ENCODE data around the gene POU5F1. TPM values are rescaled to one million over a fixed set of nuclear protein-coding genes. Genes with fewer than 3 reads are reported as not detected.

The POU5F1 gene
- total RNA-seq, 1 donor from 2014 or later = not detected

DNA sequence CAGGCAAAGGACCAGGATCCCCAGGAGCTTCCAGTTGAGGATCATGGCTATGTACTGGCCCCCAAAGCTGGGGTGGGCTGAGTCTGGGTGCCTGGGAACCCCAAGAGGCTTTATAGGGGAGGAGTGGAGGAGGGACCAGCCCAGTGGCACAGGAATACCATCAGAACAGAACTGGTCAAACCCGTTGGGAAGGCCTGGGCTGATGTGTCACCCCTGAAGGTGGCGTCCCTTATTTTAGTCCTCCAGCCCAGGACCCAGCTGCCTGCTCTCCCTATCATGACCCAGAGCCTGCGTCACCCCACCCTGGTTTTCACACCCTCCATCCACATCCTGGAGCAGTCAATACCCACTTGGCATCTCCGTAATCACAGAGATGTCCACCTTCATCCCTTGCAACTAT is 31.5 kb downstream of the POU5F1 start, which contains the start of gene PSORS1C2:
PSORS1C2 (minus strand) TSS at position 85 of the 400 bp plus-strand sequence; CDS start at position 45, 40 bp downstream.
- DNase-seq = no peak

DNA sequence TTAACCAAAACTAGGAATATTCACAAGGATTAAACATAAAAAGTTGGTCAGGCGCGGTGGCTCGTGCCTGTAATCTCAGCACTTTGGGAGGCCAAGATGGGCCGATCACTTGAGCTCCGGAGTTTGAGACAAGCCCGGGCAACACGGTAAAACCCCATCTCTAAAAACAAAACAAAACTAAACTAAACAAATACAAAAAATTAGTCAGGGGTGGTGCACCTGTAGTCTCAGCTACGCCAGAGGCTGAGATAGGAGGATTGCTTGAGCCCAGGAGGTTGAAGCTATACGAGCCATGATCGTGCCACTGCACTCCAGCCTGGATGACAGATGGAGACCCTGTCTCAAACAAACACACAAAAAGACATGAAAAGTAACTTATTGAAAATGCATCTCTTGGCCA is 34.8 kb downstream of the POU5F1 start:
- no peak for DNase-seq

DNA sequence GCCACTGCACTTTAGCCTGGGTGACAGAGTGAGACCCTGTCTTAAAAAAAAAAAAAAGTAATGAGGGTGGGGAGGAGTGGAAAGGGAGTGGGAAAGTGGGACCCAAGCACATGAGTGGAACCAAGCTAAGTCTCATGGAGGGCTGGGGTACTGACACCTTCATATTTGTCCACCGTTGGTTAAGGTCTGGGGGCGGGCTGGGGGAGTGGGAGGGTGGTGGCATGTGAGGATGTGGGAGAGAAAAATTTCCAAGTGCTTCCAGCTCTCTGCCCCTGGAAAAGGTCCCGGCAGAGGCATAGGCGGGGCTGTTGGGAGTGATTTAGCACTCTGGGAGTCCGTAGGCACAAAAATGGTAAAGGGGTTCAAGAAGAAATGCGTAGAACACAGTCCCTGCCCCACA is 37.7 kb downstream of the POU5F1 start:
- DNase-seq = no peak

DNA sequence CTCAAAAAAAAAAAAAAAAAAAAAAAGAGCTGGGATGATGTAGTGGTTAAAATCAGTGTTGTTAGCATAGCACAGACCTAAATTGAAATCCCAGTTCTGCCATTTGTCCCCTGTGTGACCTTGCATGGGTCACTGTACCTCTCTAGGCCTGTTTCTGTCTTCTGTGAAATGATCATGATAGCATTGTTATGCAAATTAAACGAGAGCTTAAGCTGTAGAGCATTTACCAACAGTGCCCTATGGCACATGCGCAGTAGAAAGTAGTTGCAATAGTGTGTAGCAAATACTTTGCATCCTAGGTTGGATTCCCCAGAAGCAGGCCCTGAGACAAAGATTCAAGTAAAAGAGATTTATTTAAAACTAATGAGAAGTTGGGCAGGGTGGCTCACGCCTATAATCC is 38.9 kb downstream of the POU5F1 start:
- DNase-seq = no peak

DNA sequence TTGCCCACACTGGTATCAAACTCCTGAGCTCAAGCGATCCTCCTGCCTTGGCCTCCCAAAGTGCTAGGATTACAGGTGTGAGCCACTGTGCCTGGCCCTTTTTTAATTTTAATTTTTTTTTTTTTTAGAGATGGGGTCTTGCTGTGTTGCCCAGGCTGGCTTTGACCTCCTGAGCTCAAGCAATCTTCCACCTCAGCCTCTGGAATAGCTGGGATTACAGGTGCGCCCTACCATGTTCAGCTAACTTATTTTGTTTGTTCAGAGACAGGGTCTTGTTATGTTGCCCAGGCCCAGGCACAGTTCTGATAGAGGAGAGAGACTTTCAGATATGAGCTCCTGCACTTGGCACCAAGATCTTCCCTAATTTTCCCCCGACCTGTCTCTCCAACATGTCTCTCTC is 39.7 kb downstream of the POU5F1 start:
- no peak for DNase-seq

DNA sequence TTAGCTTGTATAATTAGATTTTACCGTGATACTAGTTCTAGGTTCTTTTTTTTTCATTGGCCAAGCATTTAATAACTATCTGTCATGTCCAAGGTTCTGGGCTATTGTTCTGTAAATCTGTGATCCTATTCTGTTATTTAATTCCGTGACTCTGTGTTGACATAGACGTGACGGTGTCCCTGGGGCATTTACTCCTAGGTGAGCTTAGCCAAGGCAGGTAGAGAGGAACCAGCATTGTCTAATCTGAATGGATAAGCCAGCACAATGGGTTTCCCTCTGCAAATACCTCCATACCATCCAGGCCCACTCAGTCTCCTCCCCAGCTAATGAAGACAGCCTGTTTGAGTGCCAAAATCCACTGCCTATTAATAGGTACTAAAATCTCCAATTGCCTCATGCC is 41.4 kb downstream of the POU5F1 start:
- DNase-seq = no peak

DNA sequence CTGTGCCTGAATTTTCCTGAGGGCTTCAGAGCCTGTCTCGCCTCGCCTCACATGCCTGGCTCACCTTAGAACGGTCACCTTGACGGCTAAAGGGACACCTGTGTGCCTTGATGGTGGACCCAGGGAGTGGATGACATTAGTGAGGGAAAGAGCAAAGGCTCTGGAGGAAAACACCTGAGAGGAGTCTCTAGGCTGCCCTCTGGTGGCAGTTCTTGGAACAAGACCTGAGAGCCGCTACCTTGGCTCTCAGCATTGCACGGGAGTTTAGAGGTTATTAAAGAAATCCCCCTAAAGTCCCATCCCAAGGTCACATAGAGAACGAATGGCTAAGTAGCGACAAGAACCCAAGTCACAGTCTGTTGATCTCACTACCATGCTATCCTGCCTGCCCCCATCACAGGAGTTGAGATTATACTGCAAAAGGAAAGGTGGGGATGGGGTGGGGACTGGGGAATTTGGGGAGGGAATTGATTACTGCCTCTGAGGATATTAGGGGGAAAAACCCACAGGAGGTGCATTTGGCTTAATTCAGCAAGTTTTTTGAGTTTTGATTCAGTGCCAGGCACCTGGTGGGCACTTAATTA is 42.3 kb downstream of the POU5F1 start:
- peak; percentile 8 for DNase-seq

DNA sequence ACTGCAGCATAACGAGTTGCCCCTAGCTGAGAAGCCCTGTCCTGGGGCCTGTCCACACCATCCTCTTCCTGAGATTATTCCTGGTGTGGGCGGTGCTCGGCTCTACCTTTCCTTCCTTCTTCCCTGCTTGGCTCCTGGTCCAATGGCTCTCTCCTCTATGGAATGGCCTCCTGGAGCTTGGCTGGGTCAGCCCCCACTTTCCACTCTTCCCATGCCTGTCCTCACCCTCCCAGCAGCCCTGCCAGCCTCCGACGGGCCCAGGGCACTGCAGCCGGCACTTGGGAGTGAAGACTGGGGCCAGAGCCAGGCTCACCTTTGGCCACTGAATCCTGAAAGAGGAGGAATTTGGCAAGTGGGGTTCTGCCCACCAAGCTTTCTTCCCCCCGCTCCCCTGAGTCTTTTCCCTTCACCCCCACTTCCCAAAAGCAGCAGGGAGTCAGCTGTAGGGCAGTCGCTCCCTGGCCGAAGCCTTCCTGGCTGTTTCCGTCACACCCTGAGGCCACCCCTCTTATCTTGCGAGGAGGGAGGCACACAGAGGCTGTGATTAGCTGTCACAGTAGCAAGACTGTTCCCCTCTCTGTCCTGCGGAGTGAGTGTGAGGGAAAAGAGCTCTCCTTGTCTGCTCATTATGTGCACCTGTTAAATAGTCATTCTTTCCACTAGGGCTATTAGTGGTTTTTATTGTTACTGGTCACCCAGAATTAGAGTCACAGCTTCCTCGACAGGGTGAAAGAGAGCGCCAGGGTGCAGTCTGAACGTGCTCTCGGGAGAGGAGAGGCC is 43.9 kb downstream of the POU5F1 start:
- no peak for DNase-seq

DNA sequence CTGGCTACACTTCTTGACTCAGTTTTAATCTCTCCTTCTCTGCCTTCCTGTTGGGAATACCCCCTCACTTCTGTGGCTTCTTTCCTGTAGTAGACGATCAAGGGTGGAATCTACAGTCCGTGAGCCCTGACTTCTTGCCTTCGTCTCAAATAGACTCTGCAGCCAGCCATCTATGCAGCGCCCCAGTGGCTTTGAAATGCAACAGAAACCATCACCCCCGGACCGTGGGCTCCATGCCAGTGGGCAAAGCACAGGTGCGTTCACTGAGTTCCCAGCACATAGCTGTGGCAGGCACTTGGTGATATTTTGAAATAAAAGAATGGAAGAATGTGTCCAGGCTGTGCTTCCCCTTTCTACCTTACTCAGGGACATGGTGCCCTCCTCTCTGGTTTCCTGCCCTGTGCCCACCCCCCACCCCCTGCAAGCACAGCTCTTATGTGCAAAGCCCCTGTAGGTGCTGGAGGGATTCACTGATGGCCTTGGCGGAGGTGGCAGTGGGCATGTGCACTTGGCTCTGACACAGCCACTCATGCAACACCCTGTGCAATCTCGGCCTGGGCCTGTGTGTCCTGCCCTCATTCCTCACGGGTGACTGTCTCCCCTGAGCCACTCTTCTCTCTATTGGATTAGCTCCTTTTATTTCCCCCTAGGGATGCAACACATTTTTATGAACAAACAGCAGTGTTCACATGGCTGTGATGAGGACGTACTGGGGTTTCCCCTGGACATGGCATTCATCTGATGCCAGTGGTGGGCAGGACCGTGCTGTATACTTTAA is 44.7 kb downstream of the POU5F1 start:
- DNase-seq = no peak

DNA sequence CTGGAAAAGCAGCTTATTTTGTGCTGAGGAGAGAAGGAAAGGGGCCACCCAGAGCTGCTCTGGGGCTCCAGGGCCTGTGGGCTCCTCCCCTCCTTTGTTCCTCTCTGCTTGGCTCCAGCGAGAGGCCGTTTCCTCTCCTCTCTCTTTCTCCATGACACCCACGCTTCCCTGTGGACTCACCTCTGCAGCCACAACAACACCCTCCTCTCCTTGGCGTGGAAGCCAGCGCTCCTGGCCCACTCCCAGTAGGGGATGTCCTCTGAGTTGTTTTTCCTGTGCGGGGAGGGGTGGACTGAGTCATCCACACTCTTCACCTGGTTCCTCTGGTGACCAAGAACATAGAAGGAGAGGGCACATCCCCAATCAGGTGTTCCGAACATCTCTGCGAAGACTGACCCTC is 45.3 kb downstream of the POU5F1 start:
- no peak for DNase-seq

DNA sequence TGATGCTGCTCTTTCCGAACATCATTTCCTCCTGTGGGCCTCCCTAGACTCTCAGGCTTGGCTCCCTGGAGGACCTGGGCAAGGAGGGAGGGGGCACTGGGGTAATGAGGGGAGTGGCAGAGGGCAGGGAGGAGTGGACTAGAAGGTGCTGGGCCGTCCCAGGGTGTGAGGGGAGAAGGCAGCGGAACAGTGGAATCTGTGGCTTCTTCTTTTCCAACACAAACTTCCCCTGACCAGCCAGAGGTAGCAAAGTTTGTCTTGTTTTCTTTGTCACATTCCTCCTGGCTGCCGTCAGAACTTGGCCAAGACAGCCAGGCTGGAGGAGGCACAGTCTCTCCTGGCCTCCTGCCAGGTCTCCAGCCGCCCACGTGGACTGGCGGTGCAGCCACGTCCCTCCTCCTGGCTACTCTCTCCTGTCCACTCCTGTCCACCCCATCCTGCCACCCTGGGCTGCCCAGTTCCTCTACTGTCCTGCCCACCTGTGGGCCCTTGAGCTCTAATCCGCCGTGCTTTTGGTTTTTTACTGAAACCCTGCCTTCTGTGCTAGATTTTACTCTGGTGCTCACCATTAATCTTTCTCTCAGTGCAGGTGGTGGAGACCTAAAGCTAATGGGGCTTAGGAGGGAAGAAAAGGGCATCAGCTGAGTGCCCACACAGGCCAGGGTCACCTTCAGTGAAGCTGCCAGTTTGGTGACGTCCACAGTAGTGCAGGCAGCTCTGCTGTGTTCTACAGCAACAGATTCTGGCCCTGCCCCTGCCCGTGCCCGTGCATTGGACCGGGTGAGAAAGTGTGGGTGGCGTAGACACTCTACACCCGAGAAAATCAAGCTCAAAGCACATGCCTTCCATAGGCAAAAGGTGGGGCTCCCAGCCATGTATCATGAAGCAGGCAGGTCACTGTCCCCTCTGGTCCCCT is 47.4 kb downstream of the POU5F1 start:
- no peak for DNase-seq

DNA sequence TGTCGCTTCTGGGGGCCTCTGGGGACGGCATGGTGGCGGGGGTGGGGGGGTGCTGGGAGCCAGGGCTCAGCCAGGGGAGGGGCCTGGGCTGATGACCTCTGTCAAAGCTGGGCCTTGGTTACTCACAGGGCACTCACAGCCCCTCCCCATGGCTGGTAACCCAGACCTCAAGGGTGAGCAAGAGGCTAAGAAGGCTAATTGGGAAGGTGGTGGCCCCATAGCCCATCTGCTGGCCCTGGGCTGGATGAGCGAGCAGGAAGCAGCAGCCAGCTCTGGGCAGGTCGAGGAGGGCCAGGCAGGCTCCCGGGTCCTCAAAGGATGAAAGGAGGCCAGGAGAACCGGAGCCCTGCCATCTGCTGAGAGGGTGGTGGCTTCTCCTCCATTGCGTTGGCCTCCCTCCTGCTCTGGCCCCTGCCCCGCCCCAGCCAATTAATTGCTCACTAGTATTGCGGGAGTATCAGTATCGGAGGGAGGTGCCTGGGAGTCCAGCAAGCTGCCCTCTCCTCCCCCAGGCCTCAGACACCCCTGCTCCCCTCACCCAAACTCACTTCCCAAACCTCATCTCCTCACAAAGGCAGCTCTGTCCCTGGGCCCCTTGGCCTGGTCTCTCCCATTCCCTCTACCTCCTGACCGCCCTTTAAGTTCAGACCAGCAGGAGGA is 49.2 kb downstream of the POU5F1 start:
- no peak for DNase-seq

DNA sequence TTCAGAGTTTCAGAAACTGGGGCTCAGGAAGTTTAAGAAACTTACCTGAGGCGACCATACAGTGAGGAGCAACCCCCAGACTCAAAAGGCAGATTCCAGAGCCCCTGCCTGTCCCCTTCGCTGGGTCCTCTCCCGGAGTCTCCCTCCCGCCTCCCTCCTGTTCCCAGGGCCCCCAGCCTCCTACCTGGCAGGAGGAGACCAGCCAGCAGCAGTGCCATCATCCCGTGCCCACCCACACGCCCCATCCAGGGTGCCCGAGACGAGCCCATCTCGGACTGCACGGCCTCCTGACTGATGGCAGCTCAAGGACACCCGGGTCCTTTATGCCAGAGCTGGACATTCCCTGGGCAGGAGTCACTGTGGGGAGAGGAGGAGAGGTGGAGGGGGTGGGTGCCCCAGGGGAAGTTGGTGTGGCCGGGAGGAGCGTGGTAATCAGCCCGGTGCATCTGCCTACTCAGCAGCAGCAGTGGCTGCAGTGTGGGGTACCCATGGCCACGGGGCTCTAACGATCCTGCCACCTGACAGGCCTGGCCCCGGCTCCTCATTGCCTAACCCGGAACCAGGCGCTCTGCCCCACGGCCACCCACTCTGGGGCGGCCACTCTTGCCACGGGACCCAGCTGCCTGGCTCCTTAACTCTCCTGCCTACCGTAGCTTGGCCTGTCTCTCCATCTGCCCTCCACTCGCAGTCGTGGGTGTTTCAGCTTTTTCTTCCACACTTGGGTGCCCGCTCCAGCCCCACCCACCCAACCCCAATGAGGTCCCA is 50.1 kb downstream of the POU5F1 start, which contains the start of gene CDSN:
CDSN (minus strand) TSS at position 296 of the 765 bp plus-strand sequence; CDS start at position 269, 27 bp downstream.
- no peak for DNase-seq

DNA sequence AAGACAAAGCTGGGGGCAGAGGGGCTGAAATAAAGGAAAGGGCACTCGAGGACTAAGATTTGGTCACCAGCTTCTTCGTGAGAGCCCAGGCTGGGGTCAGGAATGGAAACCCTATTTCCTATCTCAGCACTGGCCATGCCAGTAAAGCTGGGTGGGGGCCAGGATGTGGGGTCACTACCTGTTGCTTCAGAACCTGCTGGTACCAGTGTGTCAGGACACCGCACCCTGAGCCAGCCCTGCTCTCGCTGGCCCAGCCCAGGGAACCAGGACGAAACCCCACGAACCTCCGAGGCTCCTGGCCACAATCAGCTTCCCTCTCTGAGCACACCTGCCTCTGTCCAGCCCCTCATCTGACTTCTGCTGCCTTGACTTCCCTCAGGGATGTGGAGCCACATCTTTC is 52.3 kb downstream of the POU5F1 start:
- no peak for DNase-seq

DNA sequence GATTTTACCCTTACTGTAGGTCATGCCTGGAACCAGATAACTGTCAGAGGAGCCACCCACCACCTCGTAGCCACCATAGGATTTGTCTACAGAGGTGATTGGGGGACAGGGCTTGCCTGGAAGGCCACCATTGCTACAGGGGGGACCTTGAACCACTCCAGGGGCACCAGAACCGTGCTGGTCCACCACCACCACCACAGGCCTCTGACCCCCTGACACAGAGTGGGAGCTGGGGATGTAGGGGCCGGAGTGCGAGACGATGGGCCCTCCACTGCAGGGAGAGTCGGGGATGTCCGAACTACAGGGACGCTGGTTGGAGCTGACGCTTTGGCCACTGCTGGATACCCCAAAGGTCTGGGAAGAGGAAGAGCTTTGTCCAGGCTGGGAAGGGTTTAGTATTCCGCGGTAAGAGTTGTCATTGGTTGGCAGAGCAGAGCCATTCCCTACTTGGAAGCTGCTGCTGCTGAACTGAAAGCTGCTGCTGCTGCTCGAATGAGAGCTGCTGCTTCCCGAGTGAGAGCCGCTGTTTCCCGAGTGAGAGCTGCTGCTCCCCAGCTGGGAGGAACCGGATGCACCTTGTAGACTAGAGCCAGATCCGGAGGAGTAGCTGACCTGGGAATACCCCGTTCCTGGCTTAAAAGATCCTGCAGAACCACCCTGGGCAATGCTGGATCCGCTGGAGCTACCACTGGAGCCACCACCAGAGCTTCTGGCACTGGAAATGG is 53.7 kb downstream of the POU5F1 start:
- no peak for DNase-seq

DNA sequence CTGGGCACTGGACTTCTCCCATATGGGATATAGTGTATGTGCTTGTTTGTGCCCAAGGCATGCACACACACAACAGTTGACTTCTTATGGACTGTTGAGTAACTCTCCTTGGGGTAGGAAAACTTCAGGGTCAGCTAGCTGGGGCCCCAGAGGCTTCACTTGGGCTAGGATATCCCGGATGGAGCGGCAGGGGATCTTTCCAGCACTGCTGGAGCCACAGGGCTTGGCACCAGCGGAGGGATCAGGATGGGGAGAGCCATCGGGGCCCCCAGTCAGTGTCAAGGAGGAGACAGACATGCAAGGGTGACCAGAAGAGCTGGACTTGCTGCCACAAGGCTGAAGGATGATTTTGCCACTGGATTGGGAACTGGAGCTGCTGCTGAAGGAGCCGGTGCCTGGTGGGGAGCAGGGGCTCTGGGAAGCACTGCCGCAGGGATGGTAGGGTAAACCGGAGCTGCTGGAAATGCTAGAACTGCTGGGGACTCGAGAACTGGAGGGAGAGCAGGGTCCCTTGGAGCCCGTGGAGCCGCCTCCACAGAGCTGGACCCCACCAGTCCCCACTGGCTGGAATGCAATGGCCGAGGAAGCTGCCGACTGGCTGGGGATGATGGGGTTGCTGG is 54.4 kb downstream of the POU5F1 start:
- no peak for DNase-seq

DNA sequence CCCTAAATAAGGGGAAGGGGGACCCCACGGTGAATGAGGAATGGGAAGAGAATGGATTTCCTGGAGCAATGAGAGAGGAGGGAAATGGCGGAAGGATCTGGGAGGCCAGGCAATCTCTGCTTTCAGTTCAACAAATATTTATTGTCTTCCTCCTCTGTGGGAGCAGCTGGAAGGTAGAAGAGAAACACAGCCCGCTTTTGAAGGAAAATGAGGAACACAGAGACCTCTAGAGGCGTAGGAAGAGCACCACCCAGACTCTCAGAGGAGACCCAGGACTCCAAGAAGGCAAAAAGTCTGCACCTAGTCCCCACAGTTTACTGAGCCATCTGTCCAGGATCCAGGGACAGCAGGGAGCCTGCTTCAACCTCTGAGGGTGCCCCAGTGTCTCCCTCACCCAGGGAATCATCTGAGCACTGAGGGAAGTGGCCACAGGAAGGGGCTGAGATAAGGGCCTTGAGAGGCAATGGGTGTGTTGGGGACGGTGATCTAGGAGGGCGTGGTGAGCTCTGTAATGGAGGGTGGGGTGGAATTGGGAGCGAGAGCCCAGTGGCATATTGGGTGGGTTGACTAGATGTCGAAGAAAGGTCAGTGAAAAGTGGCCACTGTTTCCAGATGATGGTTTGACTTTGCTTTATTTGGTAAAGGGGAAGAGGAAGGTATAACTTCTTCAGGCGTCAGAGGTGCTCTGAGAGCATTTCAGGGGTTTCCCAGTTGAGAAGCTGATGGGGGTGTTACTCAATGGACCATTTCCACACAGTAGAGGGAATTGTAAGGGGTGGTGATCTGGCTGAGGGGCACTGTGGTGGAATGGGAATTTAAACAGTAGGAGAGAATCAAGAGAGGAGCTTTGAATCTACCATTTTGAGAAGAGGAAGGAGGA is 55.3 kb downstream of the POU5F1 start:
- DNase-seq = no peak

DNA sequence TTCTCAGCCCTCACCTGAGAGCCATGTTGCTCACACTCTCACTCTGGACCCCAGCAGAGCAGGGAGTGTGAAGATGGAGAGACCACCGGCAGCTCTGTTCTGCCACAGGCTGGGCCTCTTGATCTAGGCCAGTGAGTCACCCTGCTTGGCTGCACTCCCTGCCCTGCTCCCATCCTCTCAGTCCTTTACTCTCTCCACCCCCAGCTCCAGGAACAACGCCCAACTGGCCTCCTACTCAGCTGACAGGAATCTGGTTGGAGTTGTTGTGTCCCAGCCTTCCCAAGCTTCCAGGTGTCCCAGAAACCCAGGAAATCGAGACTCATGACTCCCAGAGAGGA is 56.0 kb downstream of the POU5F1 start, which contains the start of gene PSORS1C1:
PSORS1C1 (plus strand) TSS at position 260 of the 338 bp plus-strand sequence. CDS start 14,833 bp downstream, outside the sequence.
- peak; percentile 63 for DNase-seq
